HG03432 (cell line): Measurements from ENCODE around the gene ERC1.

Experiments
- ATAC-seq: cut with Tn5 transposase; IDR thresholded peaks from one replicate; pipeline ENCODE4 v1.9.1; 2021; ENCODE audit warnings: mild to moderate bottlenecking, moderate library complexity; ENCODE audit not compliant: unreplicated experiment

Gene ERC1

GRCh38 chr12:1501695-1502378 is 510.8 kb downstream of the ERC1 start:
- ATAC-seq: no peak

DNA sequence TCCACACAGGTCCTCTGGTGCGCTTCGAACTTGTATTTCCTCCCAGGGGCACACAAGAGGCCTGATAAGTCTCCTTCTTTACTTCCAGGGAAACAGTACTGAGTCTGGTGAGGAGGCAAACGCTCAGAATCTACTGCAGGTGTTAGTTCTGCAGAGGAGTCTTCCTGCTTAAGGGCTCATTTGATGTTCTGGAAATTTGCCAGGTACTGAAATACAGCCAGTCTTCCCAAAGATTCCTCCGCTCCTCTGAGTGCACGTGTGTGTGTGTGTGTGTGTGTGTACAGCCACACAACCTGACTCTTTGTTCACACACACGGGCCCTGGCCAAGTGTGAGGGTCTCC is 511.3 kb downstream of the ERC1 start:
- ATAC-seq: no peak

DNA sequence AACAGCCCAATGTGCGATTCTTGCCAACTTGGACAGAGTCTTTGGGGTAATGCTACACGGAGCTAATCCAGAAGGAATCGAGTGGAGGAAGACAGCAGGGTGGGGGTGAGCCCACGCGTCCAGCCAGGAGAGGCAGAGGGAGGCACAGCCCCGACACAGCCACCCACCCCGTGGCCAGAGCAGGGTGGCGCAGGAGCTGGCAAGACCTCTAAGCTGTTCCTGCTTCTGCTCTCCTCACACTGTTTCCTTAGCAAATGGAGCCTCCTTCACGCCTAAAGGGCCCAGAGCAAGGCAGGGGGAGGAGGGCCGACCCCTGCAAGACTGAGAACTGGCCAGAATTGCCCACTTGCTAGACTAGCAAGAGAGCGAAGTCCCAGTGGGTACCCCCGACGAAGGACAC is 511.8 kb downstream of the ERC1 start:
- no peak for ATAC-seq

GRCh38 chr12:1503281-1503711 is 512.3 kb downstream of the ERC1 start:
- no peak for ATAC-seq

- no peak for ATAC-seq
These were observed 513.4 kb downstream of the ERC1 start for GRCh38 chr12:1504304-1504894.

DNA sequence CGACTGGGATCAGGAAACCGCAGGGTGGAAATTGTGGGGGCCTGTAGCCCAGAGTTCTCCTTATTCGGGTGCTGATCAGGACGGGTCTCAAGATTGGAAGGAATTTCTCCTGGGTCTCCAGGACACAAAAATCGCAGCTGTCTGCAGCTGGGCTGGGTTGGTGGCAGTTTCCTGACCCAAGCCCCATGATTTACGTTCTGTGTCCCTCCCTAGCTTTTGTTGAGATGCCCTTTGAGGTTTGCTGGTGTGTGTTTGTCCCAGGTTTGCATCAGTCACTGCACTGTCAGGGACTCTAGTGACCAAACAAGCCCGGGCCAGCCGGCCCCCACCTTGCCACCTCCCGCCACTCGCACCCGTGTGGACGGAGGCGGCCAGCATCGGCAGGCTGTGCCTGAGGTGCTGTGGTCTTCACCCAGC is 513.9 kb downstream of the ERC1 start:
- no peak for ATAC-seq

DNA sequence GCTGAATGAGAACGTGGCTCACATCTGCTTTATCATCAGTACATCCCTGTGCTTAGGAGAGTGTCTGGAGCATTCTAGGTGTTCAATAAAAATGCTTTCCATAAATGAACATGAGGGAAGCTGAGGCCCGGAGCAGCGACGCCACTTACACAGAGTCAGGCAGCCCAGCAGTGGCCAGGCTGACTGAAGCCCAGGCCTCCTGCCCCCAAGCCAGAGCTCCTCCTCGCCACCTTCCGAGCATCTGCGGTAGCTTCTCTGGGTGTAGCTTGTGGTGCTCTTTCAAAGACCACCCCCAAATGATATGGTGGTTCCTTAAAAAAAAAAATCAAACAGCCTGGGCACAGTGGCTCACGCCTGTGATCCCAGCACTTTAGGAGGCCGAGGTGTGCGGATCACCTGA is 514.6 kb downstream of the ERC1 start:
- no peak for ATAC-seq

- ATAC-seq: no peak
These were observed 516.3 kb downstream of the ERC1 start for GRCh38 chr12:1507308-1507707.

DNA sequence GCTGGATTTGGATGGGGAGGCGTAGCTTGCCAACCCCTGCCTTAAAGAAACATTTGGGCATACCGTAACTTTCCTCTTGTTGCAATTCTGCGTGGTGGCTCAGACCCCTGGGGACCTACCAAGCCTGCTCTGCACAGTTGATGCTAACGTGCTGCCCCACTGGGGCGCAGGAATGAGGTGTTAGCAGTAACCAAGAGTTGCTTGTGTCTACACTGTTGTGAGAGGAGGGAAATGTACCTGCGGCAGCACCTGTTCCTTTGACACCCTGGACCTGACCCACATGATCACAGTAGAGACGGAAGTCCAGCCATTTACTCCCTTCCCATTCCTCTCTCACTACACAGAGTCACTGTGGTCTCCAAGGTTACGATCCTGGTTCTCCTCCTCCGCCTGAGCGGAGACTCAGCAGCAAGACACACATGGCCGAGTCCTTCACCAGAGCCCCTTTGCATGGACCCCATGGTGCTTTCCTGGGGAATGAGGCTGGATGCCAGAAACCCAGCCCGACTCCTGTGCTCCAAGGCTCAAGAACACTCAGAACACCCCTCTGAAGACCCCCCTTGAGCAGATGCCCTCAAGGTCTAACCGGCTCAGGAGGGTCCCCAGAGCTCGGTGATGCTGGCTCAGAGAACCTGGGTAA is 518.5 kb downstream of the ERC1 start:
- no peak for ATAC-seq

DNA sequence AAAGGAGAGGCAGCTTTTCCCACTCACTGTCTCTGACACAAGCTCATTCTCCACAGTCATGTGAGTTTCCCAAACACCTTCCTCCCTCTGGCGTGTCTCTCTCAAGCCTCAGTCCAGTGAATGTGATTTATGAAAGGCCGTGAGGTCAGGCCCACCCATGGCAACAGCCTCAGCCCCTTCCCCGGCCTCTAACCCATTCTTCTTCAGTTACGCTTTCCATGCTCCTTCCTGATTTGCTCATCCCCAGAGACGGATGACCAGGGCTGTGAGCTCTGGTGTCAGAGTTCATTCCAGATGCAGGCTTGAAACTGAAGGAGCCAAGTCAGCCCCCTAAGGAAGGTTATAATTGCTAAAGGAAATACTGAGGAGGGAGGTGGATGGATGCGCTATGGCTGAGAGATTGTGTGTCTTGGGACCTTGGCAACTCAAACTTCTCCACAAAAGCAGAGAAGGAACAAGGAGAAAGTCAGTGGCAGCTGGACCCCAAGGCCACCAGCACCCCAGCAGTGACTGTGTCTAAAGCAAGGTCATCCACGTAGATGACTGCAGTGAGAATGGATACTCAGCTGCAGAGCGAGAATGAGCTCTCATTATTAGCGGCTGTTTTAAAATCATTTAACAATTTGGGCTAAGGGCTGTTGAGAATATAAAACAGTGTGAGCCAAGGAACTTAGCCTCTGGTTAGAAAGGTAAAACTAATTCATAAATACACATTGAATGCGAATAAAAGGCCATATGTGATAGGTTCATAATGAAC is 519.2 kb downstream of the ERC1 start:
- no peak for ATAC-seq

GRCh38 chr12:1515010-1515409 is 524.0 kb downstream of the ERC1 start:
- no peak for ATAC-seq

DNA sequence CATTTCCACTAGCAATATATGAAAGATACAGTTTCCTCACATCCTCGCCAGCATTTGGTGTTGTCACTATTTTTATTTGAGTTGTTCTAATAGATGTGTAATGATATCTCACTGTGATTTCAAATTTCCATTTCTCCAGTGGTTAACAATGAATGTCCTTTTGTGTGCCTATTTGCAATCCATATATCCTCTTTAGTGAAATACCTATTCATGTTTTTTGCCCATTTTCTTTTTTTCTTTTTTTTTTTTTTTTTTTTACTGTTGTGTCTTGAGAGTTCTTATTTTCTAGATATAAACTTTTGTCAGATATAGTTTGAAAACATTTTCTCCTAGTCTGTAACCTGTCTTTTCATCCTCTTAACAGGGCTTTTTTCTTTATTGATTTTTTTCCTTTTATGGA is 524.4 kb downstream of the ERC1 start:
- no peak for ATAC-seq

GRCh38 chr12:1517007-1517406 is 526.0 kb downstream of the ERC1 start:
- ATAC-seq: no peak

GRCh38 chr12:1517734-1518525 is 526.9 kb downstream of the ERC1 start:
- ATAC-seq: no peak

DNA sequence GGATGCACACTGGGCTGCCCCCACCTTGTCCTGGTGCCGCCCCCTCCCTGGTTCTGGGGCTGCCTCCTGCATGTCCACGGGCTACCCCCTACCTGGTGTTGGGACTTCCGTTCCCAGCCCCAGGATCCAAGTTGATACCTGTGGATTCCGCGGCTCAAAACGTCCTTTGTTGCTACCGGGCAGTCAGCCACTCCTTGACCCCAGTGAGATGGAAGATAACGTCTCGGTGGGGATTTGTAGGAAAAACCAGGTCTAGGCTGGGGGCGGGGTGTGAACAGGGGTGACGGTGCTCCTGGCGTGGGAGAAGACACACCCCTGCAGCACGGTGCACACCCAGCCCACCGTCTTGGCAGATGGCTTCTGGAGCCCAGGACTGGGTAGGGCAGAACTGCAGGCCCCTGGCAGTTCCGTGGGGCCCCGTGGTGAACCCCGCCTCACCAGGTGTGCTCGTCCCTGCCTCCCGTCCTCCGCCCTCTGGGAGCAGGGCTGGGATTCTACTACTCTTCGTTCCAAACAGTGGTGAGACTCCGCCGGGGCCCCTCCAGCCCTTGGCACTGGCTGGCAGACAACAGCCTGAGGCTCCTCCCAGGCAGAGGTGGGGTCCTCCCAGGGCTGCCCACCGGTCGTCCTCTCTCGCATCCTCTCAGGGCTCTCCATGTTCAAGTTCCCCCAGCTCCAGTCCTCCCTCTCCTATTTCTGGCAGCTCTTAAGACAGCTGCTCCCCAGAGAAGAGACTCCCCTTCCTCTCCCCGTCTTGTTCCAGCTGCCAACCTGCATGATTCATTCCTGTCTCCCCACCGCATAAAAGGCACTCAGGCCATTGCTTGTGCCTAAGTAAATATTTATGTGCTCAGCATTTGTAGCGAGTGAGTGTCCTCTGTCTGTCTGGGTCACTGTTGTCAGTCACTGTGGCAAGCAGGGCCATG is 527.8 kb downstream of the ERC1 start:
- ATAC-seq: no peak

DNA sequence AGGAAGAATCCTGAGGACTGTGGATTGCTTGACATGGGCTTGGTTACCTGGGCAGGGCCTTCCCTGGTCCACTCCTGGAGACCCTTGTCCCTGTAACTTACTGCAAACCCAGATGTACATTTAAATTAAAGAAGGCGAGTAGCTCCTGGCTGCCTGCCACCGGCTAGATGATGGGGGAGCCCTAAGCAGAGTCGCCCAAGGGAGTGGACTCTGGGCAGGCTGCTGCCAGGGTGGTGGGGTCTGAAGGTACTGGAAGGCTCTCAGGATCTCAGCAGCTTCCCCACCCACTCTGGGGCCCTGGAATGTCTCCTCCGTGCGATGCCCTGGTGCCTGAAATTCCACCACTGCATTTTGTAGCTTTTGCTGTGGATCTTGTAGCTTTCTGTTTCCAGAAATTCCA is 528.6 kb downstream of the ERC1 start:
- ATAC-seq: no peak

- no peak for ATAC-seq
These were observed 532.0 kb downstream of the ERC1 start for GRCh38 chr12:1523046-1523445.

GRCh38 chr12:1523558-1524050 is 532.6 kb downstream of the ERC1 start:
- no peak for ATAC-seq

- ATAC-seq: no peak
These were observed 534.8 kb downstream of the ERC1 start for GRCh38 chr12:1525858-1526257.

GRCh38 chr12:1527789-1528188 is 536.8 kb downstream of the ERC1 start:
- no peak for ATAC-seq
